HepG2 (cell line): ENCODE data around the gene RPP14. TPM values are rescaled to one million over a fixed set of nuclear protein-coding genes. Genes with fewer than 3 reads are reported as not detected.
A peak's percentile ranks its signal among the peaks of the same experiment; 100 is the strongest.

ENCODE experiments used
- FLYWCH1 ChIP-seq: sonication (generic); formaldehyde crosslinking; IDR thresholded peaks from 2 replicates; pipeline ENCODE4 v1.8.1; 2023; ENCODE audit warnings: mild to moderate bottlenecking, missing genetic modification reagents
- FOXO4 ChIP-seq: sonication (generic); formaldehyde crosslinking; conservative IDR thresholded peaks from 2 replicates; pipeline ENCODE4 v1.8.1; 2023; ENCODE audit warnings: missing genetic modification reagents
- HMG20B ChIP-seq: conservative IDR thresholded peaks from 2 replicates; pipeline ENCODE4 v1.6.1; 2016; ENCODE audit warnings: missing genetic modification reagents, missing compliant biosample characterization
- KAT7 ChIP-seq: IDR thresholded peaks from 2 replicates; pipeline ENCODE4 v1.6.1; 2018; ENCODE audit warnings: borderline replicate concordance, missing compliant biosample characterization
- MBNL3 ChIP-seq: fragments of 250-450 bp; sonication (Bioruptor Pico); conservative IDR thresholded peaks from 2 replicates; pipeline ENCODE4 v1.8.0; 2022; ENCODE audit warnings: mild to moderate bottlenecking, inconsistent platforms
- MXD3 ChIP-seq: IDR thresholded peaks from 2 replicates; pipeline ENCODE4 v1.6.1; 2016; ENCODE audit warnings: mild to moderate bottlenecking, missing biosample characterization, missing genetic modification reagents
- MXI1 ChIP-seq: IDR thresholded peaks from 3 replicates; pipeline ENCODE4 v1.6.1; 2012; ENCODE audit warnings: low read depth, low read length, inconsistent platforms, borderline replicate concordance
- NFE2 ChIP-seq: sonication (generic); formaldehyde crosslinking; IDR thresholded peaks from 2 replicates; pipeline ENCODE4 v1.4.0; 2020; ENCODE audit warnings: missing genetic modification reagents
- SNAPC4 ChIP-seq: sonication (generic); formaldehyde crosslinking; IDR thresholded peaks from 2 replicates; pipeline ENCODE4 v1.4.0; 2020; ENCODE audit warnings: mild to moderate bottlenecking, missing genetic modification reagents
- TBP ChIP-seq: sonication (generic); formaldehyde crosslinking; IDR thresholded peaks from 2 replicates; pipeline ENCODE4 v1.5.0; 2020; ENCODE audit warnings: missing genetic modification reagents
- TMF1 ChIP-seq: sonication (generic); formaldehyde crosslinking; IDR thresholded peaks from 2 replicates; pipeline ENCODE4 v1.8.1; 2022; ENCODE audit warnings: low read depth, missing genetic modification reagents
- TSC22D2 ChIP-seq: sonication (generic); formaldehyde crosslinking; IDR thresholded peaks from 2 replicates; pipeline ENCODE4 v1.5.1; 2020; ENCODE audit warnings: missing genetic modification reagents, mild to moderate bottlenecking, borderline replicate concordance
- YEATS4 ChIP-seq: sonication (generic); formaldehyde crosslinking; IDR thresholded peaks from 2 replicates; pipeline ENCODE4 v1.4.0; 2020; ENCODE audit warnings: missing genetic modification reagents, borderline replicate concordance
- ZNF101 ChIP-seq: sonication (generic); formaldehyde crosslinking; IDR thresholded peaks from 2 replicates; pipeline ENCODE4 v1.4.0; 2020; ENCODE audit warnings: mild to moderate bottlenecking, low read depth, missing genetic modification reagents, borderline replicate concordance
- ZNF34 ChIP-seq: sonication (generic); formaldehyde crosslinking; IDR thresholded peaks from 2 replicates; pipeline ENCODE4 v1.4.0; 2020; ENCODE audit warnings: mild to moderate bottlenecking, missing genetic modification reagents, borderline replicate concordance
- ZNF430 ChIP-seq: sonication (generic); formaldehyde crosslinking; IDR thresholded peaks from 2 replicates; pipeline ENCODE4 v1.9.0; 2021; ENCODE audit warnings: mild to moderate bottlenecking, missing genetic modification reagents
- ZNF562 ChIP-seq: sonication (generic); formaldehyde crosslinking; IDR thresholded peaks from 2 replicates; pipeline ENCODE4 v1.8.0; 2022; ENCODE audit warnings: missing genetic modification reagents, borderline replicate concordance
- ZNF781 ChIP-seq: sonication (generic); formaldehyde crosslinking; IDR thresholded peaks from 2 replicates; pipeline ENCODE4 v1.5.1; 2020; ENCODE audit warnings: borderline replicate concordance, mild to moderate bottlenecking, missing genetic modification reagents; ENCODE audit errors: not compliant biosample characterization
- polyA plus RNA-seq, 8 experiments: library from polyadenylated mRNA; depleted of rRNA in 3 of 8; stranded (reverse) in 7 of 8; unstranded in 1 of 8; fragments of >200 nt; fragmentation: Illumina TruSeq in 4 of 8; extraction: Trizol in 4 of 8; gene quantifications; 2 replicates each; pipeline versions ENCODE4 v1.2.1 to v1.2.3, GENCODE V29; 2011 to 2016; ENCODE audit warnings: low read depth in 4 of 8, missing spikeins in 1 of 8, mixed read lengths in 1 of 8; ENCODE audit not compliant: insufficient read depth in 1 of 8
- total RNA-seq, 5 experiments: library from RNA; depleted of rRNA; stranded (reverse); fragments of >200 nt; fragmentation: Illumina TruSeq; extraction: Trizol; gene quantifications; 2 replicates each; pipeline ENCODE4 v1.2.3, GENCODE V29; 2016; ENCODE audit warnings: low read depth in 1 of 5

RPP14 gene
- total and polyA plus RNA-seq, 2 of the 13 experiments (the other 11 are each of a cell fraction or from before 2014, with no cell fraction given): 15.4 to 16.2 TPM

GRCh38 chr3:58333206-58334012, 27.4 kb downstream of the RPP14 start (continued):
- no peak for TF ChIP-seq SNAPC4 (CRISPR knock-in tag)
- no peak for TF ChIP-seq MXD3 (CRISPR knock-in tag)
- no peak for TF ChIP-seq FLYWCH1 (CRISPR knock-in tag)
- TF ChIP-seq KAT7 (CRISPR knock-in tag): no peak
- TF ChIP-seq TSC22D2 (CRISPR knock-in tag): no peak
- no peak for TF ChIP-seq MBNL3 (CRISPR knock-in tag)
- no peak; the same call in 1 of the 2 replicates for TF ChIP-seq TMF1 (CRISPR knock-in tag)
- TF ChIP-seq ZNF101 (CRISPR knock-in tag): no peak
- TF ChIP-seq FOXO4 (CRISPR knock-in tag): no peak
- TF ChIP-seq HMG20B: no peak
- no peak for TF ChIP-seq NFE2 (CRISPR knock-in tag)
- TF ChIP-seq ZNF562 (CRISPR knock-in tag): no peak
- 0 out of 2 replicates have a peak, but pooled peaks have one; percentile 18 for TF ChIP-seq YEATS4 (CRISPR knock-in tag)
- no peak for TF ChIP-seq ZNF781
- no peak for TF ChIP-seq ZNF34
- TF ChIP-seq TBP (CRISPR knock-in tag): no peak
- TF ChIP-seq ZNF430 (CRISPR knock-in tag): no peak
- TF ChIP-seq MXI1: no peak
